ENCODE data around the gene EBLN2.
"Not testable (repeated sequence)": the region's sequence is repeated elsewhere in the genome, so short reads cannot be mapped to it uniquely, and the experiment has no call there.

EBLN2 gene

GRCh38 chr3:73066243-73066642 is 4.8 kb downstream of the EBLN2 start:
- DNase-seq = not testable (repeated sequence)

DNA sequence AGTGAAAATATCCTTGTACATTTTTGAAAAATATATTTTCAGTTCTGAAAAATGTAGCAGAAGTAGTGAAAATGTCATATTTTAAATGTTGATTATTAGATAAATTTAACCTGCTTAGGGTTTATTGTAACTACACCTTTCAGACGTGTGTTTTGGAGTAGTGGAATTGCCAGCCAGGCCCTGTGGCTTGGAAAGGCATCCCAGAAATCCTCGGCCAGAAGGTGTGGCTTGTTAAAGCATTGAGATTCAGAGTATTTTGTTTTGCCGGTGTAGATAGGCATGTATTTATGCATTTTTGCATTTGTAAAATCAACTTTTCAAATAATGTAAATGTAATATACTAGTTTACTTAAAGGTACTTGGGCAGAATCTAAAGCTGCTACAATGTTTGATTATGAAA is 7.0 kb downstream of the EBLN2 start:
- DNase-seq = no peak

GRCh38 chr3:73069187-73069586 is 7.7 kb downstream of the EBLN2 start:
- DNase-seq = no peak

DNA sequence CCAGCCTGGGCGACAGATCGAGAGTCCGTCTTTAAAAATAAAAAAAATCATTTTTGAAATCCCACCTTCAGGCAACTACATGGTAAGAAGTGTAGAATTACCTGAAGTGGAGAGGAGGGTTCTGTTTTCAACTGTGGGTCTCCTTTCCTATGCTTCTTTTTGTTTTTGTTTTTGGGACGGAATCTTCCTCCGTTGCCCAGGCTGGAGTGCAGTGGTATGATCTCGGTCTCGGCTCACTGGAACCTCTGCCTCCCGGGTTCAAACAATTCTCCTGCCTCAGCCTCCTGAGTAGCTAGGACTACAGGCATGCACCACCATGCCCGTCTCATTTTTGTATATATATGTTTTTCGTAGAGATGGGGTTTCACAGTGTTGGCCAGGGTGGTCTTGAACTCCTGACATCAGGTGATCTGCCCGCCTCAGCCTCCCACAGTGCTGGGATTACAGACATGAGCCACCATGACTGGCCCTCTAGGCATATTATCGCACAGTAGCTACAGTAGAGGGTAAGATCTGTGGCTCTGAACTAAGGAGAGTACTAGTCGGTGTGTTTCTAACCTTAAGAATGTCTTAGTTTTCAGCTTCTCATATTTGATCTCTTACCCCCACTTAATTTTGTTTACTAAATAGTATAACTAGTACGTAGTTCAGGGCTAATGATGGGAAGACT is 8.5 kb downstream of the EBLN2 start:
- DNase-seq = no peak

GRCh38 chr3:73070675-73071575 is 9.5 kb downstream of the EBLN2 start:
- no peak for DNase-seq

- DNase-seq = no peak
These were observed 10.5 kb downstream of the EBLN2 start for GRCh38 chr3:73071952-73072351.

GRCh38 chr3:73072634-73073033 is 11.2 kb downstream of the EBLN2 start:
- no peak for DNase-seq

DNA sequence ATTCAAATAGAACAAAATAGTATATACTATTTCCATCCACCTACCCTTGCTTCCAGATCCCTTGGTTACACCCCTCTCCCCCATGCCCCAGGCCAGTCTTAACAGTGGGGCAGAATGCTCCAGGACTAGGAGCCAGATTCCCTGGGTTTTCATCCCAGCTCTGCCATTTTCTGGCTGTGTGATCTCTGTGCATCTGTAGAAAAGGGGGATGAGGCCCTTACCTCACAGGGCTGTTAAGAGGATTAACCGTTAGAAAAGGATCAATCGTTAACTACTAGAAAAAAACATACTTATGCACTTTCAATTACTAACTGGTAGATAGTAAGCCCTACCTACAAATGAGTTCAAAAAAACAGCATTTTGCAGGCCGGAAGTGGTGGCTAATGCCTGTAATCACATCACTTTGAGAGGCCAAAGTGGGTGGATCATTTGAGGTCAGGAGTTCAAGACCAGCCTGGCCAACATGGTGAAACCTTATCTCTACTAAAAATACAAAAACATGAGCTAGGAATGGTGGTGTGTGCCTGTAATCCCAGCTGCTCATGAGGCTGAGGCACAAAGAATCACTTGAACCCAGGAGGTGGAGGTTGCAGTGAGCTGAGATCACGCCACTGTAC is 11.7 kb downstream of the EBLN2 start:
- no peak for DNase-seq

DNA sequence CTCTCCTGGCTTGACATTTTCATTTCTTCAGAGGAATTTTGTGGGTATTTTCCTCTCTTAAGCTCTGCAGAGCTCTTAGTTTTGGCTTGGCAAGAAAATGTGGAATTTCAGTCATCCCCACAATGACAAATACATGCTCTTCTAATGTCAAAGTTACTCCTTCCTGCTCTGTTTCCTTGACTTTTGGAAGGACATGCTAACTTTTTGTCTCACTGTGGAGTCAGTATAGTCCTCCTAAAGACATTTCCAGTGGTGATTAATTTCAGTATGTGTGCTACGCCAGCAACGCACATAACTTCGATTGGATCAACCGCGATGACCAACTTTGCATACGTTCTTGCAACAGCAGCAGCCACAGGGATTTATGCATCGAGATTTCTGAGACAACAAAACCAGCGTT is 13.3 kb downstream of the EBLN2 start:
- no peak for DNase-seq

GRCh38 chr3:73080216-73080966 is 18.9 kb downstream of the EBLN2 start:
- no peak for DNase-seq

GRCh38 chr3:73081140-73081539 is 19.7 kb downstream of the EBLN2 start:
- no peak for DNase-seq

DNA sequence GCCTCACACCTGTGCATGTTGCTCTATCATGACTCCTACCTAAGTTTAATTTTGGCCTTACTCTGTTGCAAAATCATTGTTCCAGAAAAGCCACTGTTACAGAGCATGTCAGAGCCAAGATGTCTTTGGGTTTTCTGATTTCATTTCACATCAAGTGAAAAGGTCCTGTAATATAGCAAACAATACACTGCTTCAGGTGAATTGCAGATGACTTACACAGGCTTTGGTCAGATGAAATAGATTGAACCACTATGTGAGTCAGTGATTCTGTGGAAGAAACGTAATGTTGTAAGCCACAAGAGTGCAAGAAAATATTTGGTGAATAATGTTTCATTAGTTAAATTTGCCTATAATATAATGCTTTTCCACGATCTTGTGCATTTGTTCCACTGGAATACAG is 22.7 kb downstream of the EBLN2 start:
- DNase-seq = no peak

- DNase-seq = peak; percentile 63
These were observed 24.6 kb downstream of the EBLN2 start for GRCh38 chr3:73086071-73086494.

DNA sequence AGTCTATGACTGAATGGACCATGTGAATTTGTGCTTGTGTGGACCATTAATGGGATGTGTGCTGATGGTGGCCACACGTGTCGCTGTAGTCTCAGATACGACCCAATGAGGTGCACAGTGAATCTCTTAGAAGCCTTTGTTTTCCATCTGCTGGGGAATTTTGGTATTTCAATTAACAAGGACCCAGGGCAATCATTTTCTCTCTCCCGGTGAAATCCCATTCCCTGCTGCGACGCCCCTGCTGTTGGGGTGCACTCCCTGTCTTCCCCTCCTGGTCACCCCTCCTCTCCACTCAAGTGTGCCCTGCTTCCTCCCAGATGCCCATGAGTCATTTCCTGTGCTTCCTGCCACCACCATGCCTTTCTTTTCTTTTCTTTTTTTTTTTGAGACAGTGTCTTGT is 32.7 kb downstream of the EBLN2 start:
- DNase-seq = no peak

- no peak for DNase-seq
These were observed 33.5 kb downstream of the EBLN2 start for GRCh38 chr3:73094951-73095350.

GRCh38 chr3:73096169-73096568 is 34.7 kb downstream of the EBLN2 start:
- no peak for DNase-seq

DNA sequence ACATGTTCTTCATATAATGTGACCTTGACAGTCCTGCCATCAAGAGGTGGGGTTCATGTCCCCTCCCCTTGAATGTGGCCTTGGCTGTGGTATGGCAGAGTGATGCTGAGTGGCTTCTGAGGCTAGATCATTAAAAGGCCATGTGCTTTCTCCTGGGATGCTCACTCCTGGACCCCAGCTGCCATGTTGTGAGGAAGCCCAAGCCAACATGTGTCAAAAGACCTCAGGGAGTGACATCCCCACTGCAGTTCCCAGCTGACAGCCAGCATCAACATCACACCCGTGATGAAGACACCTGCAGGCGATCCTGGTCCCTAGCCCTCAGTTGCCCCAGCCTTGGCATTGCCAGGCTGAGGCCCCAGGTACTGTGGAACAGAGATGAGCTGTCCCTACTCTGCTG is 36.6 kb downstream of the EBLN2 start:
- no peak for DNase-seq

DNA sequence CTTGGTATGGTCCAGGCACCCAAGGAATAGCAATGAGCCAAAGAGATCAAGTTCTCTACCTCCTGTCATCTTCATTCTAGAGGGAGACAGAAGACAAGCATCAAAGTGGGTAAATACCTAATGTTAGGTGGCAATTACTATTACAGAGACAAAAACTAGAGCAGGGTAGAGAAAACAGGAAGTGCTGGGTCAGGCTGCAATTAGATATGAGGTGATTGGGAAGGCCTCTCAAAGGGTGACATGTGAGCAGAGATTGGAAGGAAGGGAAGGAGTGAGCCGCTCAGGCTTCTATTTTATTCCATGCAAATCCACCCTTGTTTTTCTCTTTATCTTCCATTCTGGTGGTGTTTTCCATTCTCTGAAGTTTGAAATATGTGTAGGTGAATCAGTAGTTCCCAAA is 37.4 kb downstream of the EBLN2 start:
- no peak for DNase-seq

GRCh38 chr3:73100741-73101559 is 39.5 kb downstream of the EBLN2 start:
- peak; percentile 89 for DNase-seq

DNA sequence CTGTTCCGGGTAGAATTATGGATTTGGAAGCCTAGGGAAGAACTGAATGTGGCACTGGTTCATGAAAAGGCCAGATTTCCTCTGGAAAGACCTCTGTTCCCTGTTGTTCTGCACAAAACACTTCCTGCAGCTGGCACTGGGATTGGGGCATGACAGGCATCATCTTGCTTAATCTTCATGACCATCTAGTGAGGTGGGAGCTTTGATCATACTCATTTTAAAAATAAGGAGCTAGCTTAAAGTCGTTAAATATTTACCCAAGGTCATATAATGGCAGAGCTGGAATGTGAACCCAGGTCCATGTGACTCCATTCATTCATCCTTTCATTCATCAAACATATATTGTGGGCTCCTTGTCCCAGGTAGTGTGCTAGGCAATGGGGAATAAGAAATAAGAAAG is 40.4 kb downstream of the EBLN2 start:
- no peak for DNase-seq

DNA sequence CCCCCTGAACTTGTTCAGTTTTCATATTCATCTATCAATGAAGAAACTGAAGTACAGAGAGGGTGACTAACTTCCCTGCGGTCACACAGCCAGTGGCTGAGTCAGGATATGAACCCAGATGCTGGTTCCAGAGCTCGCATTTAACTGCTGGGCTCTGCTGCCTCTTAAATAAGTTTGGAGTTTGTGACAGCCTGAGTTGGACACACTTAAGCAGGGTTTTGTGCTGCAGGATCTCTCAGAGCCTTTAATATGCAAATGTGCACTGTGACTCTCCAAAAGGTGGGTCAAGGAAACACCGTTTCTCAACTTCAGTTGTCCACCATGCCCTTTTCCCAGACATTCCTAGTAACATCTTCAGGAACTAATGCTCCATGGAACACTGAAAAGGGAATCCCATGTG is 45.8 kb downstream of the EBLN2 start:
- DNase-seq = no peak

DNA sequence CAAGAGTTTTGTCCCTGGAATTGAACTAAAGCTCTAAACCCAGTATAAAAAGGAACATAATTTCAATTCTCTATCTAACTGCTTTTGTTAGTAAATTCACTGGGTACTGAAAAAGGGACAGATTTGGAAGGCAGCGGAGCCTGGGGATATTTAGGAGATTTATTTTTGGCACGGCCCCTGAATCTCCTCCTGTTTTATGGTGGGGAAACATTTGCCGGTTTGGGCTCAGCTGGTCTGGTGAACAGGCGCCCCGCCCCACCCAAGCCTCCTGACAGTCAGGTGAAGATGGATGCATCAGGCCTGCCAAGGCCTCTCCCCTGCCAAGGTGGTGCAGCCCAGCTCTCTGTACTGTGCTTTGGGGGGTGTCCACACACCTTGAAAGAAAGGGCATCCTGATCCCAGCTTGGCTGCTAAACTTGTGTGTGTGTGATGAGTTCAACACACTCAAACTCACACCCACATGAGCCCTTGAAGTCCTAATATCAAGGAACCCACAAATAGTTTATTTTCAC is 46.3 kb downstream of the EBLN2 start:
- peak; percentile 38 for DNase-seq

Data from right hindlimb (tissue), 1 donor.